Gastrocnemius medialis (tissue), 4 donors: Measurements from ENCODE around the gene SIDT1.

ENCODE experiments used
- POLR2A ChIP-seq, 2 donors: fragments of 450-650 bp; IDR thresholded peaks; one replicate each; pipeline ENCODE4 v1.6.1; 2017; ENCODE audit warnings: antibody characterized with exemption in 2 of 2, mild to moderate bottlenecking in 2 of 2, moderate library complexity in 2 of 2
- TF ChIP-seq, protein P1 (sequence below), 5 experiments: fragments of 450-650 bp in 3 of 5; fragments of 200-600 bp in 2 of 5; sonication (generic) in 2 of 5; IDR thresholded peaks in 4 of 5; conservative IDR thresholded peaks in 1 of 5; 1 replicate in 4 of 5; 2 replicates in 1 of 5; pipeline ENCODE4 v1.5.1; 2016 to 2019; ENCODE audit warnings: antibody characterized with exemption in 5 of 5, mild to moderate bottlenecking in 3 of 5, moderate library complexity in 3 of 5

DNA sequence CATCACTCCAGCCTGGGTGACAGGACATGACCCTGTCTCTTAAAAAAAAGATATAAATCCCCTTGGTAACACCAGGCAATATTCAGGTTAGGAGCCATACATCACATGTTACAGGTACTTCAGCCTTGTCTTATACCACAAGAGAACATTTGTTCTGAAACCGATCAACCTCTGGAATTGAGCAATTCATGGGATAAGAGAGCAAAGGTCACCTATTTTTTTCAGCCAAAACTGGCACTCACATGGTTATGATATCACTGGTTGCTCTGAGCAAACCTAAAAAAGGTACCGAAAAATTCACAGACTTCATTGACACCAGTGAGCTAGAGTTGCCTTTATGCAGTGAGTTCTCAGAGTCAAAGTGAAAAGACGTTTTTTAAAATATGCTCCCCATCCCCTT, 26.5 kb upstream of the SIDT1 start:
- TF ChIP-seq, protein P1, sequence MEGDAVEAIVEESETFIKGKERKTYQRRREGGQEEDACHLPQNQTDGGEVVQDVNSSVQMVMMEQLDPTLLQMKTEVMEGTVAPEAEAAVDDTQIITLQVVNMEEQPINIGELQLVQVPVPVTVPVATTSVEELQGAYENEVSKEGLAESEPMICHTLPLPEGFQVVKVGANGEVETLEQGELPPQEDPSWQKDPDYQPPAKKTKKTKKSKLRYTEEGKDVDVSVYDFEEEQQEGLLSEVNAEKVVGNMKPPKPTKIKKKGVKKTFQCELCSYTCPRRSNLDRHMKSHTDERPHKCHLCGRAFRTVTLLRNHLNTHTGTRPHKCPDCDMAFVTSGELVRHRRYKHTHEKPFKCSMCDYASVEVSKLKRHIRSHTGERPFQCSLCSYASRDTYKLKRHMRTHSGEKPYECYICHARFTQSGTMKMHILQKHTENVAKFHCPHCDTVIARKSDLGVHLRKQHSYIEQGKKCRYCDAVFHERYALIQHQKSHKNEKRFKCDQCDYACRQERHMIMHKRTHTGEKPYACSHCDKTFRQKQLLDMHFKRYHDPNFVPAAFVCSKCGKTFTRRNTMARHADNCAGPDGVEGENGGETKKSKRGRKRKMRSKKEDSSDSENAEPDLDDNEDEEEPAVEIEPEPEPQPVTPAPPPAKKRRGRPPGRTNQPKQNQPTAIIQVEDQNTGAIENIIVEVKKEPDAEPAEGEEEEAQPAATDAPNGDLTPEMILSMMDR (IDR thresholded peaks at IDR 0.05 in 4 of 5, conservative IDR thresholded peaks at IDR 0.05 in 1 of 5) = no peak
- TF ChIP-seq POLR2A (IDR thresholded peaks at IDR 0.05) = no peak
